ENCODE data around the gene RTBDN. TPM values are rescaled to one million over a fixed set of nuclear protein-coding genes. Genes with fewer than 3 reads are reported as not detected.

The RTBDN gene
- total RNA-seq, 1 donor from 2014 or later = not detected

GRCh38 chr19:12786141-12786870 is 48.1 kb downstream of the RTBDN start:
- Histone ChIP-seq H3K4me1 (peaks cover 74% of the 10 kb centered on the region), H3K4me3 (peak overlapping the region; percentile 19)

GRCh38 chr19:12785431-12786031 is 48.8 kb downstream of the RTBDN start:
- DNase-seq (peak; percentile 74), ATAC-seq (peak; percentile 0)
- intact Hi-C loops (cut with DNase I) = no loop called here
- no peaks in the 10 kb centered on the region for H3K27me3 ChIP-seq
- TF ChIP-seq, protein P1, sequence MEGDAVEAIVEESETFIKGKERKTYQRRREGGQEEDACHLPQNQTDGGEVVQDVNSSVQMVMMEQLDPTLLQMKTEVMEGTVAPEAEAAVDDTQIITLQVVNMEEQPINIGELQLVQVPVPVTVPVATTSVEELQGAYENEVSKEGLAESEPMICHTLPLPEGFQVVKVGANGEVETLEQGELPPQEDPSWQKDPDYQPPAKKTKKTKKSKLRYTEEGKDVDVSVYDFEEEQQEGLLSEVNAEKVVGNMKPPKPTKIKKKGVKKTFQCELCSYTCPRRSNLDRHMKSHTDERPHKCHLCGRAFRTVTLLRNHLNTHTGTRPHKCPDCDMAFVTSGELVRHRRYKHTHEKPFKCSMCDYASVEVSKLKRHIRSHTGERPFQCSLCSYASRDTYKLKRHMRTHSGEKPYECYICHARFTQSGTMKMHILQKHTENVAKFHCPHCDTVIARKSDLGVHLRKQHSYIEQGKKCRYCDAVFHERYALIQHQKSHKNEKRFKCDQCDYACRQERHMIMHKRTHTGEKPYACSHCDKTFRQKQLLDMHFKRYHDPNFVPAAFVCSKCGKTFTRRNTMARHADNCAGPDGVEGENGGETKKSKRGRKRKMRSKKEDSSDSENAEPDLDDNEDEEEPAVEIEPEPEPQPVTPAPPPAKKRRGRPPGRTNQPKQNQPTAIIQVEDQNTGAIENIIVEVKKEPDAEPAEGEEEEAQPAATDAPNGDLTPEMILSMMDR (IDR thresholded peaks at IDR 0.05) = no peak
- peaks cover 74% of the 10 kb centered on the region for H3K4me1 ChIP-seq
- H3K9me3 ChIP-seq = no peaks in the 10 kb centered on the region
- H3K27ac ChIP-seq = peak overlapping the region; percentile 100
- no peaks in the 10 kb centered on the region for H3K36me3 ChIP-seq
- peak overlapping the region; percentile 19 for H3K4me3 ChIP-seq

More at GRCh38 chr19:12786141-12786870, 48.1 kb downstream of the RTBDN start:
- Histone ChIP-seq H3K9me3 (no peaks in the 10 kb centered on the region), H3K27me3 (no peaks in the 10 kb centered on the region), H3K36me3 (no peaks in the 10 kb centered on the region), H3K27ac (peak overlapping the region; percentile 100)
- TF ChIP-seq, protein P1 (IDR thresholded peaks at IDR 0.05) = no peak
- ATAC-seq (peak; percentile 51), DNase-seq (peak; percentile 97)
- intact Hi-C loops (cut with DNase I) = no loop called here

DNA sequence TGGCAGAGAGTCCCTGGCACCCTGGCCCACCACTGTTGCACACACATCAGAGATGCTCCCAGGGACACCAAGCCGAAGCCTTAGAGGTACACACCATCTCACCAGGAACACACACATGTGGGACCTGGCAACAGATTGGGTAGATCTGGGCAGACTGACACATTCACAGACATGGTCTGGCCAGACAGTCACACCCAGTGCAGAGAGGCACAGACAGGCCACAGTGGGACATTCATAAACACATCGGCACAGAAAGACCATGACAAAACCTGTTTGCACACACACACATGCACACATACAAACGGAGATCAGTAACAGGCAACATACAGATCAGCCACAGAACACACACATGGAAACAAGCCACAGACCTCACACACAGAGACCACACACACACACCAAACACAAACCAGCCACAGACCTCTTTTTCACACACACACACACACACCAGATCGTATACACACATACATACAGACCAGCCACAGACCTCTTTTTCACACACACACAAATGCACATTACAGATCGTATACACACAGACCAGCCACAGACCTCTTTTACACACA is 49.4 kb downstream of the RTBDN start:
- H3K4me1 ChIP-seq = peaks cover 74% of the 10 kb centered on the region

GRCh38 chr19:12784394-12784870 is 49.9 kb downstream of the RTBDN start:
- Histone ChIP-seq H3K27ac (peak overlapping the region; percentile 100), H3K36me3 (no peaks in the 10 kb centered on the region), H3K4me3 (peak overlapping the region; percentile 56), H3K9me3 (no peaks in the 10 kb centered on the region), H3K27me3 (no peaks in the 10 kb centered on the region), H3K4me1 (peaks cover 75% of the 10 kb centered on the region)
- ATAC-seq (no peak), DNase-seq (no peak)
- intact Hi-C loops (cut with DNase I) = no loop called here
- TF ChIP-seq, protein P1 (IDR thresholded peaks at IDR 0.05) = no peak

More for the DNA sequence above, 49.4 kb downstream of the RTBDN start:
- intact Hi-C loops (cut with DNase I) = no loop called here
- Histone ChIP-seq H3K27me3 (no peaks in the 10 kb centered on the region), H3K4me3 (peak overlapping the region; percentile 56), H3K9me3 (no peaks in the 10 kb centered on the region), H3K36me3 (no peaks in the 10 kb centered on the region), H3K27ac (peak overlapping the region; percentile 100)
- ATAC-seq (no peak), DNase-seq (no peak)
- TF ChIP-seq, protein P1 (IDR thresholded peaks at IDR 0.05) = no peak

DNA sequence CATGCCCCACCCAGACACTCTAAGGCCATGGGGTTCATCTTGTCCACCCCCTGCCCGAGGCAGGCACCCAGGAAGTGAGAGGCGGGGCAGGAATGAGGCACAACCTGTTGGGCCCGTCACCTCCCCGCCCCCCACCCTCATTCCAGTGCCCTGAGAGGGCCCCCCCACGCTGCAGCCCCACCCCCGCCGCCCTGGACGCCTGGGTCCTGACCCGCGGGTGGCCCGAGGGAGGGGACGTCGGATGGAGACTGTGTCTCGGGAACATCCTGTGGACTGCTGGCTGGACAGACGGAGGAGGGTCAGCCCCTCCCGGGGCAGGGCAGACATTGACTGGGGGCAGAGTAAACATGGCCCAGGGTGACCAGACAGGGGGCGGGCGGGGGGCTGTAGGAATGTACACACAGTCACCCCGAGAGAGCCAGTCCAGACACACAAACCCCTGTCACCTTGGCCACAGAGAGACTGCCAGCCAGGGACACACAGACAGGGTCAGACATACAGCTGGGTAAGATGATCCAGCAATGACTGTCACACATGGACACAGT is 50.5 kb downstream of the RTBDN start:
- intact Hi-C loops (cut with DNase I) = no loop called here
- Histone ChIP-seq H3K9me3 (no peaks in the 10 kb centered on the region), H3K27ac (peak overlapping the region; percentile 100), H3K4me1 (peaks cover 75% of the 10 kb centered on the region), H3K27me3 (no peaks in the 10 kb centered on the region), H3K36me3 (no peaks in the 10 kb centered on the region), H3K4me3 (peak overlapping the region; percentile 56)
- TF ChIP-seq, protein P1 (IDR thresholded peaks at IDR 0.05) = no peak
- ATAC-seq (peak; percentile 21), DNase-seq (peak; percentile 87)
